NCI-H82 (cell line): Measurements from ENCODE around the gene ADGRL4.
A peak's percentile ranks its signal among the peaks of the same experiment; 100 is the strongest.
"Not testable (repeated sequence)": the region's sequence is repeated elsewhere in the genome, so short reads cannot be mapped to it uniquely, and the experiment has no call there.

ENCODE experiments used
- DNase-seq: peaks from one replicate; lab custom pipeline; 2025; lab: John Stamatoyannopoulos, UW

Gene ADGRL4

DNA sequence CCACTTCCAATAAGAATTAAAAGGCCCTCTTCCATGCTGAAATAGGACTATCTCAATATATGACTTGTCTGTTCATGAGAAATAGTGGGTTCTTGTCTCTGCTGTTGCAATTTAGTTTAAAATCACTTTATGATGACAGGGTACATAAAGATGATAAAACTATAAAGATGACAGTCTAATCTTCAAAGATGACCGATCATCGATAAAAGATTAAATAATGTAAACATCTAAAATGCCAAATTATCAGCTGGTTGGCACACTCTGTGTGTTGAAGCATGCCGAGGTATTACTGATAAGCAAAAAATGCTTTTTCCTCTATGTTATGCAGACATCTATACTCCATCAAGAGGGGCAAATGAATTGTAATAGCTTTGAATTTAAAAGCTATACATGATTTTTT, 89.5 kb downstream of the ADGRL4 start:
- DNase-seq, result no peak

GRCh38 chr1:78913950-78914349, 92.6 kb downstream of the ADGRL4 start:
- no peak for DNase-seq

DNA sequence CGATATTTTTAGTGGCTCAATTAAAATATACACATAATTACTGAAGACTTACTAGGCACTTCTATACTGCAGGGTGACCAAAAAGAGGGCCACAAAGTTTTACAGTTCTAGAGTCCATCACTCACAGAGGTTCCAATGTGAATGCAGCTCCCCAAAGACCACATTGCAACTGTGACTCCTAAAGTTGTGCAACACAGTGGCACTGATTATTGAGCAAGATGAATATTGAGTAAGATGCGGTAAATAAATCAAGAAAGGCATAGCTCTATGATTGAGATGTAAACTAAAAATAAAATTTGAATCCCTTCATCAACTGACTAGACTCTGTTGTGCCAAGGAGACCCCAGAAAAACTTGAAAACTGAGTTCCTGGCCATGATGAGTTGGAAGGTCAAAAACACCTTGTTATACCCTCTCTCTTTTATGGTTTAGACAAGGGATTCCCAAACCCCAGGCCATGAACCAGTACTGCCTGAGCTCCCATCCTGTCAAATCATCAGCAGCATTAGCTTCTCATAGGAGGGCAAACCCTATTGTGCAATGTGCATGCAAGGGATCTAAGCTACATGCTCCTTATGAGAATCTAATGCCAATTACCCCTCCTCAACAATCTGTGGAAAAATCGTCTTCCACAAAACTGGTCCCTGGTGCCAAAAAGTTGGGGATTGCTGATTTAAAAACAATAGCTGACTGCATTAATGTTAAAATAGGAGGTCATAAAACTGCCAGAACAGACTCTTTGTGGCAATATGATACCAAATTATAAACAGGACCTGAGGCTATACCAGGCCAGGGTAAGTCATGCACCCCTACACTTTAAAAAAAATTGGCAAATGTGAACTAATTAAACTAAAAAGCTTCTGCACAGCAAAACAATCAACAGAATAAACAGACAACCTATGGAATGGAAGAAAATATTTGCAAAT, 94.3 kb downstream of the ADGRL4 start:
- no peak for DNase-seq

DNA sequence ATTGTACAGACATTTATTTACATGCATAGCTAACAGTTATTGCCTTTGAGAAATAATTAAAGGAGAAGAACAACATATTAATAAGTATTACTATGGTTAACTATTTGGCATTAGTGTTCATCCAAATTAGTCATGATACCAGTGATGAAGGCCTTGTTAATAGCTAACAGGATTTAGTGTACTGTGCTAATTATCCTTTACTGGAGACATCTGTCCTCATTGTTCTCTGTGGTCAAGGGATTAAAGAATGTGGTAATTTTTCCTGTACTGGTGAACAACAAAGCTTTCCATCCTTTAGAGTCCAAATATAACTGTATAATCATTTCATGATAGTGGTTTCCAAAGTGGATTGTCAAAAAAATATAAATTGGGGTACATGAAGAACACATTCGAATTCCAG, 103.9 kb downstream of the ADGRL4 start:
- peak; percentile 86 for DNase-seq

DNA sequence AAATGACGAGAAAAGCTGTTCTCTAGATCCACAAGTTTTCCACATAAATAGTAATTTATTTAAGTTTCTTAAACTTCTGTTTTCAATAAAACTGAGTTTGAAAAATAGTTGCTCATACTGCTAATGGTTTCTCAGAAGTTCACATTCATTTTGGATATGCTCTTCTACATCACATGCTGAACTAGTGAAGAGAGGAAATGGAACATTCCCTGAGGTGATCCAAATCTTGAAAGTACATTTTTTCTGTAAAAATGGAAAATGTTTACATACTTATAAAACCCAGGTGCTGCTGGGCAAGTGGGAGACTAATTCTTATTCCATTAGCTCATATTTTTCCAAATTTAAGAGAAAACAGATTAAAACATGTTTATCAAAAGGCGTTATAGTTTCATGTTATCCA, 111.7 kb downstream of the ADGRL4 start:
- DNase-seq, result no peak

- DNase-seq, result no peak
Measured at GRCh38 chr1:78892260-78892840, 114.2 kb downstream of the ADGRL4 start.

- no peak for DNase-seq
Measured at GRCh38 chr1:78887458-78887857, 119.1 kb downstream of the ADGRL4 start.

DNA sequence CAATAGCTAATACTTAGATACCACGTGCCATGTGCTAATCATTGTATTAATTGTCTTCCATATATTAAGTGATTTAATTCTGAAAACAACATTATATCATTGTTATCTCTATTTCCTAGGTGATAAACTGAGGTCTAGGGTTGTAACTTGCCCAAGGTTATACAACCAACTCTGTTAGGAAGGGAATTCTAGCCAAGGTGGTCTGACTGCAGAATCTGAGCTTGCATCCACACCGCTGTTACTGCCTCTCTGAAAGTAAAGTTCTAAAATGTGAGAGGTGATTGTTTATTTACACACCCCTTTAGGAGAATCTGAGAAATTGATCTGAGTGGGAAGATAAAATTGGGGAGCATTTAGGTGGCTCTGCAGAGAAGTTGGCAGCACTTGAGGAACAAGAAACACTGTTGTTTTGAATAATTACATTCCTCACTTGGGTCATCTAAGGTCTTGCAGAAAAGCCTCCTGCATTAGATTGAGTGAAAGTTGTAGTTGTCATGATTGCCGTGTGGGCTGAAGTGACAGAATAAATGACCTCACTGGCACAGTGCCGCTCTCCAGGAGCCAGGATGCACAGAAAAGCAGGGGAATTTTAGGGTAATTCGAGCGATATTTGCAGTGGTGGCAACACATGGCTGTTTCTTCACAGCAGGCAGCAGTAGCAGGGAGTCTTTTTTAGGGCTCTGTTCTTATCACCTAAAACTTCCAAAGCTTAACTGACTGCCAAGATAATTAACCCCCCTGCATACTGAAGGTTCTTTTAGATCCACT, 121.7 kb downstream of the ADGRL4 start:
- peak; percentile 32 for DNase-seq

GRCh38 chr1:78880223-78880622, 126.3 kb downstream of the ADGRL4 start:
- DNase-seq, result no peak

GRCh38 chr1:78875986-78876385, 130.5 kb downstream of the ADGRL4 start:
- DNase-seq, result not testable (repeated sequence)

DNA sequence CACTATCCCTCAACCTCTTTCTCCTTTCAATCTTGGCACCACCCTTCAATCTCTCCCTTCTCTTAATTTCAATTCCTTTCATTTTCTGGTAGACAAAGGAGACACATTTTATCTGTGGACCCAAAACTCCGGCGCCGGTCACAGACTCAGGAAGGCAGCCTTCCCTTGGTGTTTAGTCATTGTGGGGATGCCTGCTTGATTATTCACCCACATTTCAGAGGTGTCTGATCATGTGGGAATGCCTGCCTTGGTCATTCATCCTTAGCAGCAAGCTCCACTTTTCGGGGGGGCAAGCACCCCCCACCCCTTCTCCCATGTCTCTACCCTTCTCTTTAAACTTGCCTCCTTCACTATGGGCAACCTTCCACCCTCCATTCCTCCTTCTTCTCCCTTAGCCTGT, 133.7 kb downstream of the ADGRL4 start:
- not testable (repeated sequence) for DNase-seq

- no peak for DNase-seq
Measured at GRCh38 chr1:78871249-78871648, 135.3 kb downstream of the ADGRL4 start.

DNA sequence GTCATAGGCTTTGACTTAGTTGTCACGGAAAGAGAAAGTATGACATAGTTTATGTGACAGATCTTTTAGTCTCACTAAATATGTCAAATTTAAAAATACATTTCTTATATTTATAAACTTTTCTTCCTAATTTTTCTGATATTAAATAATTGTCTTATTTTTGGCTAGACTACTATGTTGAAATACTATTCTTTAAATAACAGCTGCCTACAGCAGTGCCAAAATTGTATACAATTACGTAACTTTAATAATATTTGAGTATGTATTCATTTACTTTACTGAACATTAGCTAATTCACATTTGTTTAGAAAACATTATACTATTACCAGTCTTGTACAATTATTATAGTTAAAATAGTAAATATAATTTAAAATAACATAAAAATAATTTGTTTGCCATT, 137.4 kb downstream of the ADGRL4 start:
- no peak for DNase-seq

DNA sequence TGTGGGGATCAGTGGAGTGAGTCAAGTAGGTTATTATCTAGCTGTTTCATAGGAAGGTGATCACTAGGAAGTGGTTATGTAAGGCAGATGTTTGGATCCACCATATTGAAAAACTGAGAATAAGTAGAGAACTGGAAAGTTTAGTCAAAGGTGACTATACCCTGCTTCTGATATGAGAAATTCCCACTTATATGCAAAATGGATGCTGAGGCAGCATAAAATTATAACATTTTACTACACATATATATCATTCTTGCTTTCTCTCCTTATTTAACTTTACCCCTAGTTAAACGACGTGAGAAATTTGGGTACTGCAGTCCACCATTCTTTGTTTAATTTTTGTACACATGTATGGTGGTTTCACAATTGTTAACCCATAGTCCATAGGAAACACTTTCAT, 142.4 kb downstream of the ADGRL4 start:
- no peak for DNase-seq

- no peak for DNase-seq
Measured at GRCh38 chr1:78856096-78856495, 150.4 kb downstream of the ADGRL4 start.

GRCh38 chr1:78855258-78855657, 151.3 kb downstream of the ADGRL4 start:
- DNase-seq, result no peak

- no peak for DNase-seq
Measured at GRCh38 chr1:78854556-78854955, 152.0 kb downstream of the ADGRL4 start.

GRCh38 chr1:78843546-78843945, 163.0 kb downstream of the ADGRL4 start:
- no peak for DNase-seq

GRCh38 chr1:78843111-78843510, 163.4 kb downstream of the ADGRL4 start:
- DNase-seq, result peak; percentile 54

GRCh38 chr1:78840453-78841271, 165.9 kb downstream of the ADGRL4 start:
- peak; percentile 53 for DNase-seq
